Endothelial cell of umbilical vein (primary cell): Measurements from ENCODE around the gene MAPK9. TPM values are rescaled to one million over a fixed set of nuclear protein-coding genes. Genes with fewer than 3 reads are reported as not detected.
A peak's percentile ranks its signal among the peaks of the same experiment; 100 is the strongest.

Experiments
- BruUV-seq: library from RNA; stranded (reverse); fragments of 400-500 nt; replicated peaks from 2 replicates; lab custom pipeline; 2021; lab: Mats Ljungman, UMichigan
- CTCF ChIA-PET: fragments of 300-600, 350-600 bp; sonication (Branson Sonifier 250); formaldehyde crosslinking; loops from one replicate; lab custom pipeline; 2021; ENCODE audit warnings: antibody characterized with exemption, inconsistent platforms; lab: Charles Lee
- POLR2A ChIA-PET: fragments of 300-600, 350-600 bp; sonication (Branson Sonifier 250); formaldehyde crosslinking; loops from one replicate; lab custom pipeline; 2021; ENCODE audit warnings: antibody characterized with exemption, inconsistent platforms; lab: Charles Lee
- DNase-seq: peaks from one replicate; pipeline ENCODE4 v3.0.0-alpha.2; 2011; ENCODE audit warnings: low read depth, low spot score
- FAIRE-seq: peaks from 2 replicates; lab custom pipeline; 2011; peaks lifted over from hg19 to GRCh38; lab: Jason Lieb, UNC
- H2AFZ ChIP-seq: 2 replicates; pipeline ENCODE4 v1.6.0; 2012; ENCODE audit warnings: low read depth, low read length, control low read depth, inconsistent platforms
- H3K27ac ChIP-seq: 2 replicates; pipeline ENCODE4 v1.5.1; 2011; ENCODE audit warnings: low read depth, mild to moderate bottlenecking, control low read depth, low read length, moderate library complexity; ENCODE audit not compliant: insufficient read depth
- H3K27me3 ChIP-seq, 2 experiments: 2 replicates each; pipeline versions ENCODE4 v1.6.0 to v1.6.1; 2011; ENCODE audit warnings: low read length in 2 of 2, mixed read lengths in 1 of 2; ENCODE audit not compliant: control insufficient read depth in 2 of 2, insufficient read depth in 2 of 2
- H3K36me3 ChIP-seq, 2 experiments: 2 replicates in 1 of 2; 3 replicates in 1 of 2; pipeline ENCODE4 v1.5.1; 2011; ENCODE audit warnings: low read length in 2 of 2, mild to moderate bottlenecking in 1 of 2, moderate library complexity in 1 of 2; ENCODE audit not compliant: control insufficient read depth in 2 of 2, insufficient read depth in 2 of 2; ENCODE audit errors: extremely low read depth in 1 of 2
- H3K4me1 ChIP-seq: 3 replicates; pipeline ENCODE4 v1.5.1; 2011; ENCODE audit warnings: mild to moderate bottlenecking, low read length; ENCODE audit not compliant: control insufficient read depth, insufficient read depth; ENCODE audit errors: extremely low read depth
- H3K4me2 ChIP-seq: 2 replicates; pipeline ENCODE4 v1.6.1; 2011; ENCODE audit warnings: low read length, control low read depth, mixed read lengths; ENCODE audit not compliant: insufficient read depth
- H3K4me3 ChIP-seq, 3 experiments: fragments of 200-600 bp in 1 of 3; sonication (generic), shearing (Covaris generic) in 1 of 3; replicated peaks in 1 of 3; 2 replicates each; pipeline ENCODE4 v1.5.1; 2011 to 2016; ENCODE audit warnings: control low read depth in 3 of 3, low read length in 3 of 3, mild to moderate bottlenecking in 2 of 3, inconsistent platforms in 1 of 3, low read depth in 1 of 3, moderate library complexity in 1 of 3; ENCODE audit not compliant: insufficient read depth in 1 of 3
- H3K79me2 ChIP-seq: 2 replicates; pipeline ENCODE4 v1.6.0; 2012; ENCODE audit warnings: low read length, inconsistent platforms; ENCODE audit not compliant: control insufficient read depth, insufficient read depth
- H3K9ac ChIP-seq: replicated peaks from 2 replicates; pipeline ENCODE3; 2011; ENCODE audit warnings: low read length, control low read depth; ENCODE audit not compliant: insufficient read depth; ENCODE audit errors: extremely low read depth
- H3K9me1 ChIP-seq: replicated peaks from 3 replicates; pipeline ENCODE4 v1.6.0; 2011; ENCODE audit warnings: mild to moderate bottlenecking, low read length; ENCODE audit not compliant: control insufficient read depth, insufficient read depth; ENCODE audit errors: extremely low read depth
- H3K9me3 ChIP-seq: replicated peaks from 2 replicates; pipeline ENCODE4 v1.5.1; 2012; ENCODE audit warnings: low read length, inconsistent platforms; ENCODE audit not compliant: control insufficient read depth, insufficient read depth
- H4K20me1 ChIP-seq: replicated peaks from 2 replicates; pipeline ENCODE3; 2011; ENCODE audit warnings: mild to moderate bottlenecking, low read length; ENCODE audit not compliant: control insufficient read depth, insufficient read depth; ENCODE audit errors: extremely low read depth
- CTCF ChIP-seq, 2 donors: IDR thresholded peaks; 1 replicate in 1 of 2; 2 replicates in 1 of 2; pipeline ENCODE4 v1.5.1; 2011; ENCODE audit warnings: low read length in 2 of 2, mild to moderate bottlenecking in 2 of 2, moderate library complexity in 2 of 2, control low read depth in 1 of 2, inconsistent platforms in 1 of 2, low read depth in 1 of 2; ENCODE audit not compliant: insufficient read depth in 1 of 2; ENCODE audit errors: extremely low read depth in 1 of 2
- EZH2 ChIP-seq: IDR thresholded peaks from 2 replicates; pipeline ENCODE4 v1.6.1; 2012; ENCODE audit warnings: borderline replicate concordance, low read depth, mild to moderate bottlenecking, moderate library complexity, low read length, inconsistent platforms; ENCODE audit not compliant: severe bottlenecking
- FOS ChIP-seq: IDR thresholded peaks from 2 replicates; pipeline ENCODE4 v1.6.1; 2011; ENCODE audit warnings: mild to moderate bottlenecking, low read length, moderate library complexity, borderline replicate concordance; ENCODE audit not compliant: insufficient read depth
- GATA2 ChIP-seq: IDR thresholded peaks from 2 replicates; pipeline ENCODE4 v1.7.0; 2011; ENCODE audit warnings: low read depth, mild to moderate bottlenecking, moderate library complexity, mixed read lengths, low read length; ENCODE audit not compliant: insufficient read length, insufficient read depth
- JUN ChIP-seq: IDR thresholded peaks from 2 replicates; pipeline ENCODE4 v1.6.1; 2011; ENCODE audit warnings: borderline replicate concordance, low read depth; ENCODE audit not compliant: insufficient read length, insufficient read depth
- MAX ChIP-seq: IDR thresholded peaks from 2 replicates; pipeline ENCODE4 v1.6.1; 2011; ENCODE audit not compliant: insufficient read depth, insufficient read length
- MYC ChIP-seq: IDR thresholded peaks from one replicate; pipeline ENCODE4 v1.6.1; 2011; ENCODE audit warnings: mild to moderate bottlenecking, low read depth, low read length
- POLR2A ChIP-seq: IDR thresholded peaks from 2 replicates; pipeline ENCODE4 v1.6.1; 2012; ENCODE audit warnings: low read depth, mild to moderate bottlenecking, control low read depth, low read length
- POLR2AphosphoS5 ChIP-seq: IDR thresholded peaks from 2 replicates; pipeline ENCODE4 v1.6.1; 2012; ENCODE audit warnings: low read depth, mild to moderate bottlenecking, control low read depth, low read length, moderate library complexity; ENCODE audit not compliant: insufficient read depth
- dilution Hi-C: fragments of 300-500 bp; cut with MboI; formaldehyde crosslinking; loops from one replicate; pipeline ENCODE4 v1.15.0; 2019; ENCODE audit warnings: low sequenced_read_pairs; ENCODE audit not compliant: extremely low pct_ligation_motif_present
- intact Hi-C: fragments of 100-400 bp; cut with micrococcal nuclease; formaldehyde crosslinking; loops from one replicate; pipeline ENCODE4 v1.10.0; 2022
- polyA plus RNA-seq, 4 experiments: library from polyadenylated mRNA; depleted of rRNA in 3 of 4; stranded (reverse) in 3 of 4; unstranded in 1 of 4; fragments of >200 nt; gene quantifications; 2 replicates each; pipeline versions ENCODE4 v1.2.1 to v1.2.3, GENCODE V29; 2011 to 2012; ENCODE audit warnings: missing spikeins in 1 of 4
- total RNA-seq: library from RNA; stranded (reverse); gene quantifications from 2 replicates; pipeline ENCODE4 v1.2.3, GENCODE V29; 2021

The MAPK9 gene
- total and polyA plus RNA-seq, 2 donors (not counting 3 experiments of a cell fraction or from before 2014, with no cell fraction given), result 24.6 to 34.8 TPM

GRCh38 chr5:180328296-180329137 lies 36.6 kb upstream of the MAPK9 start:
- Histone ChIP-seq H3K4me2 (no peak overlapping the region), H3K9me3 (no peaks in the 10 kb centered on the region), H3K79me2 (no peaks in the 10 kb centered on the region), H3K9ac (no peak overlapping the region), H2AFZ (peak overlapping the region; percentile 2), H3K9me1 (no peaks in the 10 kb centered on the region), H3K27ac (no peak overlapping the region), H3K4me3 (no peak overlapping the region), H3K4me1 (peaks cover 7% of the 10 kb centered on the region), H3K27me3 (no peaks in the 10 kb centered on the region), H3K36me3 (no peaks in the 10 kb centered on the region), H4K20me1 (no peaks in the 10 kb centered on the region)
- FAIRE-seq (peak; percentile 93), DNase-seq (peak; percentile 56)
- ChIA-PET POLR2A (no interaction called here), CTCF (interaction anchor here (0.6 to 3.4 kb wide), 52 partner anchors 9 to 373 kb away, joined by 3 to 52 read pairs (median 4); partner anchors contain the start of genes GFPT2, MAPK9 and RASGEF1C)
- BruUV-seq, result no TSS peak
- dilution Hi-C loops (no loop called here), intact Hi-C loops (loop anchor here (1.0 to 2.0 kb wide), 4 partner anchors 35 to 201 kb away; partner anchors contain the start of gene RASGEF1C)
- TF ChIP-seq POLR2A (no peak), CTCF (IDR thresholded peaks at IDR 0.05; ENCODE audit: extremely low read depth in 1 of 2, insufficient read depth in 1 of 2, low read depth in 1 of 2, low read length in 2 of 2) (peak; percentile 74 to 83)

- CTCF ChIA-PET, result interaction anchor here (1.1 kb wide), 1 partner anchor 11 kb away, joined by 6 read pairs; no protein-coding TSS in a partner anchor
These were observed 35.2 kb upstream of the MAPK9 start for GRCh38 chr5:180326989-180327565.

More at GRCh38 chr5:180326989-180327565, 35.2 kb upstream of the MAPK9 start:
- H3K27me3 ChIP-seq, result no peaks in the 10 kb centered on the region
- H3K9me1 ChIP-seq, result no peaks in the 10 kb centered on the region
- dilution Hi-C loops (no loop called here), intact Hi-C loops (no loop called here)
- no peaks in the 10 kb centered on the region for H3K79me2 ChIP-seq
- no TSS peak for BruUV-seq
- no peaks in the 10 kb centered on the region for H3K36me3 ChIP-seq
- H2AFZ ChIP-seq, result no peak overlapping the region
- H3K9ac ChIP-seq, result no peak overlapping the region
- H3K9me3 ChIP-seq, result no peaks in the 10 kb centered on the region
- H3K4me1 ChIP-seq, result peaks cover 5% of the 10 kb centered on the region
- H4K20me1 ChIP-seq, result no peaks in the 10 kb centered on the region
- no peak for DNase-seq
- no peak for TF ChIP-seq MAX
- TF ChIP-seq EZH2, result no peak
- no peak for TF ChIP-seq POLR2AphosphoS5
- TF ChIP-seq CTCF (IDR thresholded peaks at IDR 0.05; ENCODE audit: extremely low read depth in 1 of 2, insufficient read depth in 1 of 2, low read depth in 1 of 2, low read length in 2 of 2), result no peak
- TF ChIP-seq JUN, result no peak
- TF ChIP-seq FOS, result no peak
- no peak for TF ChIP-seq POLR2A
- no peak for TF ChIP-seq MYC
- TF ChIP-seq GATA2, result no peak
- no peak overlapping the region for H3K4me2 ChIP-seq
- H3K27ac ChIP-seq, result no peak overlapping the region
- no peak overlapping the region for H3K4me3 ChIP-seq
- no peak for FAIRE-seq
- POLR2A ChIA-PET, result no interaction called here
